ENCODE measurements around the gene TRIM17. TPM values are rescaled to one million over a fixed set of nuclear protein-coding genes. Genes with fewer than 3 reads are reported as not detected.

The TRIM17 gene
- total and polyA plus RNA-seq, 9 of the 15 experiments (the other 6 are each of a cell fraction or from before 2014, with no cell fraction given) = not detected

- TF ChIP-seq TFE3 (CRISPR knock-in tag; IDR thresholded peaks at IDR 0.05) = peak; percentile 93
- no peak for TF ChIP-seq RERE (CRISPR knock-in tag; IDR thresholded peaks at IDR 0.05; ENCODE audit: borderline replicate concordance)
- peak; percentile 97 for TF ChIP-seq TCF3 (CRISPR knock-in tag; IDR thresholded peaks at IDR 0.05)
- no peak for TF ChIP-seq ELK3 (CRISPR knock-in tag; IDR thresholded peaks at IDR 0.05)
- TF ChIP-seq HOMEZ (CRISPR knock-in tag; IDR thresholded peaks at IDR 0.05) = 0 out of 2 replicates have a peak, but pooled peaks have one; percentile 5
- TF ChIP-seq THAP7 (CRISPR knock-in tag; IDR thresholded peaks at IDR 0.05) = no peak
- TF ChIP-seq PCBP2 (IDR thresholded peaks at IDR 0.05; ENCODE audit: low read depth, low read length, poor library complexity, severe bottlenecking) = no peak
- no peak for TF ChIP-seq TCF15 (CRISPR knock-in tag; IDR thresholded peaks at IDR 0.05)
- TF ChIP-seq DEAF1 (CRISPR knock-in tag; IDR thresholded peaks at IDR 0.05) = no peak
Observed at GRCh38 chr1:228368801-228369607, 47.7 kb downstream of the TRIM17 start (continued).

All from K562 (cell line).